GM12878 (cell line): ENCODE data around the gene CEP128. TPM values are rescaled to one million over a fixed set of nuclear protein-coding genes. Genes with fewer than 3 reads are reported as not detected.

ENCODE experiments used
- ATAC-seq: fragments of 200-7000 bp; cut with Tn5 transposase; 3 replicates; pipeline ENCODE4 v1.9.1; 2020; ENCODE audit warnings: mild to moderate bottlenecking, moderate library complexity
- BruUV-seq: library from RNA; stranded (reverse); fragments of 400-500 nt; replicated peaks from 2 replicates; lab custom pipeline; 2021; lab: Mats Ljungman, UMichigan
- CTCF ChIA-PET: fragments of 300-600 bp; sonication (Branson Sonifier 250); formaldehyde crosslinking; extraction: SDS; loops from one replicate; lab custom pipeline; 2021; ENCODE audit warnings: inconsistent platforms; lab: Yijun Ruan, JAX
- POLR2A ChIA-PET: fragments of 350-600 bp; formaldehyde crosslinking; extraction: SDS; loops from one replicate; lab custom pipeline; 2021; ENCODE audit warnings: inconsistent platforms; lab: Charles Lee
- RAD21 ChIA-PET: fragments of 300-600 bp; sonication (Branson Sonifier 250); formaldehyde crosslinking; loops from one replicate; lab custom pipeline; 2023; ENCODE audit warnings: antibody characterized with exemption; ENCODE audit not compliant: unreplicated experiment; lab: Charles Lee
- SMC1A ChIA-PET: fragments of 300-600 bp; sonication (Branson Sonifier 250); formaldehyde crosslinking; loops from one replicate; lab custom pipeline; 2023; ENCODE audit not compliant: unreplicated experiment, uncharacterized antibody; lab: Charles Lee
- DNase-seq: peaks from one replicate; pipeline ENCODE4 v3.0.0-alpha.2; 2011; ENCODE audit warnings: low read depth, low spot score
- FAIRE-seq: peaks from 3 replicates; lab custom pipeline; 2011; peaks lifted over from hg19 to GRCh38; lab: Jason Lieb, UNC
- H2AFZ ChIP-seq: 2 replicates; pipeline ENCODE4 v1.6.0; 2011; ENCODE audit warnings: low read depth, low read length, control low read depth; ENCODE audit not compliant: control insufficient read depth
- H3K27ac ChIP-seq: 2 replicates; pipeline ENCODE4 v1.5.1; 2011; ENCODE audit warnings: control low read depth; ENCODE audit not compliant: control insufficient read depth, insufficient read depth
- H3K27me3 ChIP-seq, 2 experiments: replicated peaks in 1 of 2; 2 replicates each; pipeline versions ENCODE4 v1.6.0 to v1.6.1; 2011; ENCODE audit warnings: low read length in 1 of 2; ENCODE audit not compliant: control insufficient read depth in 2 of 2, insufficient read depth in 2 of 2
- H3K36me3 ChIP-seq, 2 experiments: 2 replicates each; pipeline ENCODE4 v1.5.1; 2011; ENCODE audit warnings: low read length in 1 of 2; ENCODE audit not compliant: control insufficient read depth in 2 of 2, insufficient read depth in 2 of 2
- H3K4me1 ChIP-seq: 2 replicates; pipeline ENCODE4 v1.6.1; 2011; ENCODE audit warnings: mild to moderate bottlenecking, low read length, moderate library complexity, mixed read lengths; ENCODE audit not compliant: control insufficient read depth, insufficient read depth
- H3K4me2 ChIP-seq: 2 replicates; pipeline ENCODE4 v1.6.0; 2011; ENCODE audit warnings: control low read depth; ENCODE audit not compliant: control insufficient read depth, insufficient read depth
- H3K4me3 ChIP-seq: fragments of 200-600 bp; sonication (generic); 2 replicates; pipeline ENCODE4 v1.5.1; 2016
- H3K79me2 ChIP-seq: 2 replicates; pipeline ENCODE4 v1.6.0; 2011; ENCODE audit warnings: low read length; ENCODE audit not compliant: control insufficient read depth, insufficient read depth
- H3K9ac ChIP-seq: 2 replicates; pipeline ENCODE4 v1.8.0; 2011; ENCODE audit warnings: low read length, control low read depth, mixed read lengths; ENCODE audit not compliant: control insufficient read depth, insufficient read depth
- H3K9me3 ChIP-seq: replicated peaks from 3 replicates; pipeline ENCODE4 v1.5.1; 2011; ENCODE audit warnings: mild to moderate bottlenecking, low read length; ENCODE audit not compliant: control insufficient read depth, insufficient read depth
- H4K20me1 ChIP-seq: 2 replicates; pipeline ENCODE4 v1.6.0; 2011; ENCODE audit not compliant: control insufficient read depth, insufficient read depth
- ASH2L ChIP-seq: fragments of 300-600, 200-600 bp; sonication (generic); IDR thresholded peaks from 2 replicates; pipeline ENCODE4 v1.6.1; 2017; ENCODE audit warnings: low read depth, mild to moderate bottlenecking, borderline replicate concordance
- BACH1 ChIP-seq: fragments of 450-650 bp; IDR thresholded peaks from 2 replicates; pipeline ENCODE4 v1.6.1; 2017; ENCODE audit warnings: mild to moderate bottlenecking, borderline replicate concordance
- BMI1 ChIP-seq: fragments of 450-650 bp; IDR thresholded peaks from 2 replicates; pipeline ENCODE4 v1.6.1; 2016; ENCODE audit warnings: mild to moderate bottlenecking, moderate library complexity, borderline replicate concordance
- ELK1 ChIP-seq: IDR thresholded peaks from 2 replicates; pipeline ENCODE4 v1.6.1; 2012; ENCODE audit warnings: low read depth, low read length, improper control_type of control experiment
- EZH2 ChIP-seq: IDR thresholded peaks from 2 replicates; pipeline ENCODE4 v1.6.1; 2012; ENCODE audit warnings: low read depth, mild to moderate bottlenecking, control low read depth, inconsistent platforms, low read length, borderline replicate concordance; ENCODE audit not compliant: control insufficient read depth
- FOXM1 ChIP-seq: IDR thresholded peaks from 2 replicates; pipeline ENCODE4 v1.6.1; 2012; ENCODE audit warnings: low read depth, mild to moderate bottlenecking, inconsistent platforms, low read length, moderate library complexity
- KAT2A ChIP-seq: conservative IDR thresholded peaks from 2 replicates; pipeline ENCODE4 v1.6.1; 2011; ENCODE audit warnings: low read depth, low read length; ENCODE audit not compliant: control insufficient read depth
- MEF2A ChIP-seq: IDR thresholded peaks from 2 replicates; pipeline ENCODE4 v1.6.1; 2011; ENCODE audit warnings: low read depth, mild to moderate bottlenecking, low read length, moderate library complexity; ENCODE audit not compliant: insufficient read depth
- MEF2B ChIP-seq: fragments of 450-650 bp; IDR thresholded peaks from 2 replicates; pipeline ENCODE4 v1.6.1; 2018; ENCODE audit warnings: mild to moderate bottlenecking, moderate library complexity; ENCODE audit not compliant: partially characterized antibody, poor library complexity, severe bottlenecking
- PAX5 ChIP-seq: IDR thresholded peaks from 2 replicates; pipeline ENCODE4 v1.6.1; 2011; ENCODE audit warnings: low read depth, low read length, borderline replicate concordance
- POLR2AphosphoS5 ChIP-seq: IDR thresholded peaks from 2 replicates; pipeline ENCODE4 v1.6.1; 2011; ENCODE audit warnings: mild to moderate bottlenecking, low read length, inconsistent platforms
- RAD51 ChIP-seq: fragments of 450-650 bp; IDR thresholded peaks from 2 replicates; pipeline ENCODE4 v1.6.1; 2016; ENCODE audit warnings: moderate library complexity, mild to moderate bottlenecking, inconsistent platforms
- TCF3 ChIP-seq: IDR thresholded peaks from 2 replicates; pipeline ENCODE4 v1.6.1; 2012; ENCODE audit warnings: low read depth, mild to moderate bottlenecking, low read length, borderline replicate concordance; ENCODE audit not compliant: insufficient read depth
- ZNF207 ChIP-seq: fragments of 450-650 bp; IDR thresholded peaks from 2 replicates; pipeline ENCODE4 v1.6.1; 2014; ENCODE audit warnings: antibody characterized with exemption, mild to moderate bottlenecking, borderline replicate concordance
- ZSCAN29 ChIP-seq: fragments of 450-650 bp; IDR thresholded peaks from 2 replicates; pipeline ENCODE4 v1.6.1; 2017; ENCODE audit warnings: mild to moderate bottlenecking, moderate library complexity
- WGBS: methylation state at CpG from one replicate; pipeline ENCODE4 v1.1.6; 2016; ENCODE audit warnings: low lambda C conversion rate; ENCODE audit not compliant: insufficient replicate concordance, insufficient coverage; ENCODE audit errors: missing lambda C conversion rate; 5-methylcytosine and 5-hydroxymethylcytosine counted together
- in situ Hi-C: fragments of 300-500 bp; cut with MboI; formaldehyde crosslinking; loops from 9 replicates; pipeline ENCODE4 v1.14.3; 2018; ENCODE audit warnings: mixed read lengths
- intact Hi-C: fragments of 100-400 bp; cut with micrococcal nuclease; formaldehyde crosslinking; loops from one replicate; pipeline ENCODE4 v1.14.2; 2022; ENCODE audit not compliant: unreplicated experiment
- polyA plus RNA-seq, 11 experiments: library from polyadenylated mRNA; depleted of rRNA in 4 of 11; unstranded in 6 of 11; stranded (reverse) in 5 of 11; fragments of >200 nt; fragmentation: Nextera tagmentation in 4 of 11; fragmentation: Illumina TruSeq in 1 of 11; extraction: Ambion mirVana in 4 of 11; extraction: Trizol in 1 of 11; gene quantifications; 1 replicate in 1 of 11; 2 replicates in 10 of 11; pipeline versions ENCODE4 v1.2.1 to v1.2.3, GENCODE V29; 2011 to 2016; ENCODE audit warnings: inconsistent platforms in 2 of 11, missing spikeins in 2 of 11, low read depth in 1 of 11
- total RNA-seq, 4 experiments: library from RNA; depleted of rRNA in 3 of 4; stranded (reverse); fragments of >200 nt in 3 of 4; fragmentation: Illumina TruSeq in 1 of 4; extraction: Trizol in 1 of 4; gene quantifications; 2 replicates each; pipeline versions ENCODE4 v1.2.1 to v1.2.3, GENCODE V29; 2013 to 2021

The CEP128 gene
- total and polyA plus RNA-seq, 10 of the 15 experiments (the other 5 are each of a cell fraction or from before 2014, with no cell fraction given), result 1.1 to 6.7 (median 3.4) TPM

- Histone ChIP-seq H3K9me3 (no peaks in the 10 kb centered on the region), H3K4me2 (no peak overlapping the region), H3K27ac (no peak overlapping the region), H3K36me3 (no peaks in the 10 kb centered on the region), H3K9ac (no peak overlapping the region), H4K20me1 (no peaks in the 10 kb centered on the region; the same call in 1 of the 2 replicates), H3K79me2 (no peaks in the 10 kb centered on the region), H3K4me1 (no peaks in the 10 kb centered on the region), H3K27me3 (peaks cover 0 to 8% of the 10 kb centered on the region in 2 experiments; a peak in 2 of 4 replicates), H3K4me3 (no peak overlapping the region), H2AFZ (no peak overlapping the region)
- WGBS, result 49% methylated on average over 2 of the region's 2 CpGs
- DNase-seq (no peak), FAIRE-seq (no peak), ATAC-seq (no peak)
- ChIA-PET POLR2A (no interaction called here), RAD21 (no interaction called here), CTCF (interaction anchor here (1.2 to 15.5 kb wide), 3 partner anchors 12 to 17 kb away, joined by 3 to 132 read pairs (median 5); no protein-coding TSS in a partner anchor), SMC1A (interaction anchor here (0.6 to 1.9 kb wide), 5 partner anchors 13 to 556 kb away, joined by 3 to 8 read pairs (median 3); no protein-coding TSS in a partner anchor)
- BruUV-seq, result no TSS peak
- TF ChIP-seq TCF3, result no peak
- TF ChIP-seq EZH2, result no peak
- no peak for TF ChIP-seq ASH2L
- in situ Hi-C loops, result no loop called here
- intact Hi-C loops, result no loop called here
Observed at GRCh38 chr14:80974679-80975078, 33.1 kb upstream of the CEP128 start.

- H3K4me2 ChIP-seq, result no peak overlapping the region
- no TSS peak for BruUV-seq
- FAIRE-seq, result no peak
Observed at GRCh38 chr14:80973931-80974641, 32.5 kb upstream of the CEP128 start.

More at GRCh38 chr14:80973931-80974641, 32.5 kb upstream of the CEP128 start:
- WGBS, result 59% methylated on average over 5 of the region's 5 CpGs
- Histone ChIP-seq H3K79me2 (no peaks in the 10 kb centered on the region), H3K27ac (no peak overlapping the region), H2AFZ (no peak overlapping the region), H3K9ac (no peak overlapping the region), H3K9me3 (no peaks in the 10 kb centered on the region), H3K4me1 (no peaks in the 10 kb centered on the region), H3K4me3 (no peak overlapping the region), H3K36me3 (no peaks in the 10 kb centered on the region), H4K20me1 (no peaks in the 10 kb centered on the region; the same call in 1 of the 2 replicates), H3K27me3 (peaks cover 0 to 8% of the 10 kb centered on the region in 2 experiments; a peak in 2 of 4 replicates)
- ATAC-seq (no peak), DNase-seq (no peak)
- POLR2A ChIA-PET, result no interaction called here
- no peak for TF ChIP-seq BACH1
- no peak for TF ChIP-seq PAX5
- no peak for TF ChIP-seq KAT2A
- no peak for TF ChIP-seq FOXM1
- no peak for TF ChIP-seq ZNF207
- no peak for TF ChIP-seq ASH2L
- TF ChIP-seq RAD51, result no peak
- TF ChIP-seq ZSCAN29, result no peak
- no peak for TF ChIP-seq MEF2B
- TF ChIP-seq ELK1, result no peak
- no peak for TF ChIP-seq BMI1
- no peak for TF ChIP-seq POLR2AphosphoS5
- TF ChIP-seq MEF2A, result no peak
- RAD21 ChIA-PET, result no interaction called here
- CTCF ChIA-PET, result interaction anchor here (0.9 to 15.5 kb wide), 5 partner anchors 12 to 28 kb away, joined by 3 to 132 read pairs (median 4); no protein-coding TSS in a partner anchor
- SMC1A ChIA-PET, result interaction anchor here (0.6 to 4.5 kb wide), 5 partner anchors 14 to 556 kb away, joined by 3 to 30 read pairs (median 5); no protein-coding TSS in a partner anchor
- in situ Hi-C loops, result no loop called here
- intact Hi-C loops, result no loop called here
